Skeletal muscle cell (primary cell): ENCODE data around the gene WNT16.

ENCODE experiments used
- DNase-seq: peaks from one replicate; pipeline ENCODE4 v3.0.0-alpha.2; 2010; ENCODE audit warnings: low read depth
- H3K4me3 ChIP-seq: 2 replicates; pipeline ENCODE4 v1.5.1; 2011; ENCODE audit warnings: low read depth, mild to moderate bottlenecking, control low read depth, low read length, moderate library complexity

Gene WNT16

GRCh38 chr7:121384265-121384664 lies 55.5 kb downstream of the WNT16 start:
- H3K4me3 ChIP-seq, result no peak overlapping the region
- no peak for DNase-seq

- DNase-seq, result no peak
- H3K4me3 ChIP-seq, result no peak overlapping the region
Observed at GRCh38 chr7:121385056-121385799, 56.4 kb downstream of the WNT16 start.

GRCh38 chr7:121385800-121386179 lies 57.0 kb downstream of the WNT16 start:
- H3K4me3 ChIP-seq, result no peak overlapping the region
- DNase-seq, result peak; percentile 5

- no peak for DNase-seq
- no peak overlapping the region for H3K4me3 ChIP-seq
Observed at GRCh38 chr7:121388950-121389349, 60.1 kb downstream of the WNT16 start.

- DNase-seq, result no peak
- no peak overlapping the region for H3K4me3 ChIP-seq
Observed at GRCh38 chr7:121390109-121390508, 61.3 kb downstream of the WNT16 start.

DNA sequence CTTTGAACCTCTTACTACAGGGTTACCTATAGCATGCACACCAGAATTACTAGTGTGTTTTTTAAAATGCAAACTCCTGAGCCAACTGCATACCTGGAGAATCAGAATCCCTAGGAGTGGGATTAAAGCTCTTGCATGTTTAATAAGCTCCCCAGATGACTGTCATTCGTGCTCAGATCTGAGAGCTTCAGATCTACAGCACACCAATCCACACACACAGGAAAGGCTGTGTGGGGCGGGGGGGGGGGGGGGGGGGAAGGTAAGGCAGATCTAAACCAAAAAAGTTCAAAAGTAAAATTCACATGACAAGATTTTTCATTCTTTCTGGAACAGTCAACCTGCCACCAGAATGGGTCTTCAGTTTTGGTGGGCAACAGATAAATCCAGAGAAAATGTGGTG lies 61.8 kb downstream of the WNT16 start:
- DNase-seq, result no peak
- no peak overlapping the region for H3K4me3 ChIP-seq
